AG09319 (cell line): ENCODE results near the gene SLC8A3.
A peak's percentile ranks its signal among the peaks of the same experiment; 100 is the strongest.

Source experiments
- DNase-seq: peaks from one replicate; pipeline ENCODE4 v3.0.0-alpha.2; 2010; ENCODE audit warnings: low read depth; ENCODE audit errors: extremely low read depth
- CTCF ChIP-seq: IDR thresholded peaks from 2 replicates; pipeline ENCODE4 v1.5.1; 2011; ENCODE audit warnings: low read depth, mild to moderate bottlenecking, inconsistent platforms, low read length, moderate library complexity

SLC8A3 gene

GRCh38 chr14:70032016-70032415 lies 156.7 kb downstream of the SLC8A3 start:
- TF ChIP-seq CTCF: no peak
- DNase-seq: no peak

- TF ChIP-seq CTCF: no peak
Measured at GRCh38 chr14:70029296-70030132, 159.2 kb downstream of the SLC8A3 start.

GRCh38 chr14:70027785-70028428 lies 160.8 kb downstream of the SLC8A3 start:
- DNase-seq: no peak
- TF ChIP-seq CTCF: peak; percentile 81

More at GRCh38 chr14:70029296-70030132, 159.2 kb downstream of the SLC8A3 start:
- no peak for DNase-seq

GRCh38 chr14:70023871-70024270 lies 164.9 kb downstream of the SLC8A3 start:
- DNase-seq: no peak
- TF ChIP-seq CTCF: no peak

GRCh38 chr14:70022771-70023445 lies 165.8 kb downstream of the SLC8A3 start:
- TF ChIP-seq CTCF: no peak
- no peak for DNase-seq

GRCh38 chr14:70021548-70022220 lies 167.1 kb downstream of the SLC8A3 start:
- DNase-seq: no peak
- no peak for TF ChIP-seq CTCF
